HCT116 (cell line): ENCODE measurements around the gene RBX1. TPM values are rescaled to one million over a fixed set of nuclear protein-coding genes. Genes with fewer than 3 reads are reported as not detected.

ENCODE experiments used
- ATAC-seq: fragments of 200-7000 bp; cut with Tn5 transposase; 2 replicates; pipeline ENCODE4 v1.9.1; 2020; ENCODE audit warnings: mild to moderate bottlenecking, moderate library complexity
- BruUV-seq: library from RNA; stranded (reverse); fragments of 400-500 nt; replicated peaks from 2 replicates; lab custom pipeline; 2021; lab: Mats Ljungman, UMichigan
- CTCF ChIA-PET: fragments of 300-600 bp; sonication (Branson Sonifier 250); formaldehyde crosslinking; loops from one replicate; lab custom pipeline; 2021; ENCODE audit warnings: antibody characterized with exemption; lab: Charles Lee
- POLR2A ChIA-PET: fragments of 300-600, 350-600 bp; sonication (Branson Sonifier 250); formaldehyde crosslinking; loops from one replicate; lab custom pipeline; 2021; ENCODE audit warnings: antibody characterized with exemption; lab: Charles Lee
- RAD21 ChIA-PET, 2 experiments: fragments of 300-600 bp; sonication (Branson Sonifier 250); formaldehyde crosslinking; loops; one replicate each; lab custom pipeline; 2023; ENCODE audit warnings: low total read pairs in 2 of 2; ENCODE audit not compliant: uncharacterized antibody in 2 of 2, unreplicated experiment in 2 of 2, low non-redundant PET in 1 of 2; lab: Charles Lee
- DNase-seq: peaks from one replicate; pipeline ENCODE4 v3.0.0-alpha.2; 2010; ENCODE audit warnings: low read depth, low spot score
- H2AFZ ChIP-seq: fragments of 200-600 bp; shearing (Covaris generic), sonication (generic); 2 replicates; pipeline ENCODE4 v1.6.1; 2017; ENCODE audit warnings: low read depth, mixed run types, mixed read lengths, antibody characterized with exemption, low read length; ENCODE audit not compliant: poor library complexity, severe bottlenecking
- H3K27ac ChIP-seq: 2 replicates; pipeline ENCODE4 v1.5.1; 2012; ENCODE audit warnings: low read depth, low read length
- H3K27me3 ChIP-seq: fragments of 200-600 bp; sonication (generic); 2 replicates; pipeline ENCODE4 v1.6.1; 2016; ENCODE audit warnings: mixed run types, low read length, mixed read lengths; ENCODE audit not compliant: insufficient read depth
- H3K36me3 ChIP-seq, 2 experiments: fragments of 200-500 bp in 1 of 2; fragments of 200-600 bp in 1 of 2; sonication (Bioruptor generic) in 1 of 2; sonication (generic) in 1 of 2; 2 replicates each; pipeline versions ENCODE4 v1.5.1 to v1.6.1; 2014 to 2016; ENCODE audit warnings: low read length in 2 of 2, inconsistent platforms in 1 of 2, mixed read lengths in 1 of 2, mixed run types in 1 of 2; ENCODE audit not compliant: insufficient read depth in 2 of 2, control insufficient read depth in 1 of 2
- H3K4me1 ChIP-seq, 2 experiments: fragments of 200-600 bp in 1 of 2; sonication (generic) in 1 of 2; 2 replicates each; pipeline versions ENCODE4 v1.5.1 to v1.6.1; 2012 to 2017; ENCODE audit warnings: low read length in 2 of 2, inconsistent platforms in 1 of 2, mild to moderate bottlenecking in 1 of 2, mixed read lengths in 1 of 2, mixed run types in 1 of 2, moderate library complexity in 1 of 2; ENCODE audit not compliant: insufficient read depth in 2 of 2, control insufficient read depth in 1 of 2
- H3K4me2 ChIP-seq: fragments of 200-600 bp; sonication (generic); 2 replicates; pipeline ENCODE4 v1.6.1; 2017; ENCODE audit warnings: mixed run types, low read length, mixed read lengths
- H3K4me3 ChIP-seq, 2 experiments: fragments of 200-600 bp in 1 of 2; sonication (generic) in 1 of 2; replicated peaks in 1 of 2; 2 replicates each; pipeline ENCODE4 v1.5.1; 2011 to 2016; ENCODE audit warnings: low read length in 2 of 2, control low read depth in 1 of 2, low read depth in 1 of 2, mild to moderate bottlenecking in 1 of 2, mixed read lengths in 1 of 2, mixed run types in 1 of 2
- H3K79me2 ChIP-seq: fragments of 200-600 bp; sonication (generic); 2 replicates; pipeline ENCODE4 v1.6.1; 2017; ENCODE audit warnings: mild to moderate bottlenecking, mixed run types, low read length, moderate library complexity, mixed read lengths; ENCODE audit not compliant: insufficient read depth
- H3K9ac ChIP-seq: fragments of 200-600 bp; sonication (generic); 2 replicates; pipeline ENCODE4 v1.6.1; 2016; ENCODE audit warnings: low read length, mixed read lengths
- H3K9me2 ChIP-seq: fragments of 200-600 bp; sonication (generic), shearing (Covaris generic); 2 replicates; pipeline ENCODE4 v1.6.1; 2017; ENCODE audit warnings: mixed run types, mild to moderate bottlenecking, moderate library complexity; ENCODE audit not compliant: insufficient read depth
- H3K9me3 ChIP-seq, 2 experiments: fragments of 200-500 bp in 1 of 2; fragments of 200-600 bp in 1 of 2; sonication (Bioruptor generic) in 1 of 2; sonication (generic) in 1 of 2; 2 replicates each; pipeline ENCODE4 v1.6.1; 2014 to 2017; ENCODE audit warnings: low read length in 2 of 2, mixed read lengths in 2 of 2, inconsistent platforms in 1 of 2, low read depth in 1 of 2, mild to moderate bottlenecking in 1 of 2, mixed run types in 1 of 2, moderate library complexity in 1 of 2; ENCODE audit not compliant: control insufficient read depth in 1 of 2, insufficient read depth in 1 of 2
- H4K20me1 ChIP-seq: fragments of 200-600 bp; sonication (generic), shearing (Covaris generic); 2 replicates; pipeline ENCODE4 v1.6.1; 2017; ENCODE audit warnings: mixed run types, mild to moderate bottlenecking, moderate library complexity; ENCODE audit not compliant: insufficient read depth
- CBX3 ChIP-seq: IDR thresholded peaks from 2 replicates; pipeline ENCODE4 v1.6.1; 2012; ENCODE audit warnings: low read depth
- CTCF ChIP-seq, 3 experiments: fragments of 200-600 bp in 1 of 3; sonication (generic) in 1 of 3; IDR thresholded peaks in 2 of 3; conservative IDR thresholded peaks in 1 of 3; 2 replicates each; pipeline ENCODE4 v1.5.1; 2012 to 2017; ENCODE audit warnings: low read depth in 2 of 3, low read length in 2 of 3, antibody characterized with exemption in 1 of 3, borderline replicate concordance in 1 of 3, control low read depth in 1 of 3, mild to moderate bottlenecking in 1 of 3, mixed read lengths in 1 of 3, mixed run types in 1 of 3, moderate library complexity in 1 of 3; ENCODE audit not compliant: insufficient read depth in 1 of 3
- EGR1 ChIP-seq: IDR thresholded peaks from 2 replicates; pipeline ENCODE4 v1.6.1; 2012; ENCODE audit warnings: low read depth
- ELF1 ChIP-seq: IDR thresholded peaks from 2 replicates; pipeline ENCODE4 v1.6.1; 2012; ENCODE audit warnings: low read depth, borderline replicate concordance
- EZH2 ChIP-seq: fragments of 200-600 bp; sonication (generic); IDR thresholded peaks from 2 replicates; pipeline ENCODE4 v1.6.1; 2017; ENCODE audit warnings: antibody characterized with exemption, mixed run types
- EZH2phosphoT487 ChIP-seq: fragments of 200-600 bp; IDR thresholded peaks from 2 replicates; pipeline ENCODE4 v1.6.1; 2018; ENCODE audit warnings: antibody characterized with exemption, borderline replicate concordance
- FOSL1 ChIP-seq: IDR thresholded peaks from 2 replicates; pipeline ENCODE4 v1.6.1; 2012; ENCODE audit warnings: low read depth
- MAX ChIP-seq: IDR thresholded peaks from 2 replicates; pipeline ENCODE4 v1.6.1; 2012
- POLR2A ChIP-seq: IDR thresholded peaks from 2 replicates; pipeline ENCODE4 v1.7.0; 2011; ENCODE audit warnings: borderline replicate concordance; ENCODE audit not compliant: insufficient read depth, insufficient read length; ENCODE audit errors: extremely low read depth
- RAD21 ChIP-seq: IDR thresholded peaks from 2 replicates; pipeline ENCODE4 v1.6.1; 2012; ENCODE audit warnings: low read depth, mild to moderate bottlenecking
- REST ChIP-seq: IDR thresholded peaks from 2 replicates; pipeline ENCODE4 v1.6.1; 2012; ENCODE audit warnings: low read depth
- SIN3A ChIP-seq: IDR thresholded peaks from 2 replicates; pipeline ENCODE4 v1.6.1; 2012; ENCODE audit warnings: low read depth
- SRF ChIP-seq: IDR thresholded peaks from 2 replicates; pipeline ENCODE4 v1.6.1; 2012; ENCODE audit warnings: low read depth
- YY1 ChIP-seq: IDR thresholded peaks from 2 replicates; pipeline ENCODE4 v1.6.1; 2011; ENCODE audit warnings: low read length, low read depth, moderate library complexity, mild to moderate bottlenecking; ENCODE audit not compliant: insufficient replicate concordance; ENCODE audit errors: extremely low read depth
- ZFX ChIP-seq: fragments of 450-650 bp; IDR thresholded peaks from 2 replicates; pipeline ENCODE4 v1.6.1; 2017
- ZNF274 ChIP-seq: fragments of 200-500 bp; sonication (Bioruptor generic); IDR thresholded peaks from 2 replicates; pipeline ENCODE4 v1.6.1; 2014; ENCODE audit warnings: mild to moderate bottlenecking, low read depth, low read length, inconsistent platforms
- intact Hi-C: fragments of 100-400 bp; cut with micrococcal nuclease; formaldehyde crosslinking; loops from 2 replicates; pipeline ENCODE4 v1.10.0; 2022
- total RNA-seq: library from RNA; stranded (reverse); gene quantifications from one replicate; pipeline ENCODE4 v1.2.1, GENCODE V29; 2021; ENCODE audit not compliant: unreplicated experiment

The RBX1 gene
- total RNA-seq, 1 experiment from 2014 or later = 51.2 TPM

GRCh38 chr22:40954113-40954512, 2.9 kb downstream of the RBX1 start (continued):
- no peak for TF ChIP-seq SIN3A

- no peaks in the 10 kb centered on the region for H3K9me2 ChIP-seq
- no peak overlapping the region for H3K4me3 ChIP-seq
- CTCF ChIA-PET = no interaction called here
- DNase-seq = no peak
- ATAC-seq = no peak
- peaks cover 3% of the 10 kb centered on the region; the same call in 1 of the 2 replicates for H4K20me1 ChIP-seq
- no peak overlapping the region for H3K27ac ChIP-seq
- H3K79me2 ChIP-seq = peaks cover 85% of the 10 kb centered on the region
- H3K27me3 ChIP-seq = no peaks in the 10 kb centered on the region
- intact Hi-C loops = no loop called here
- RAD21 ChIA-PET = no interaction called here
- no peak overlapping the region for H3K9ac ChIP-seq
- no peak overlapping the region for H3K4me2 ChIP-seq
- POLR2A ChIA-PET = no interaction called here
- TF ChIP-seq FOSL1 (no peak), EGR1 (no peak), ZNF274 (no peak), SRF (no peak), REST (no peak), ZFX (no peak), ELF1 (no peak), YY1 (no peak), EZH2 (no peak), EZH2phosphoT487 (no peak), POLR2A (no peak), MAX (no peak), CBX3 (no peak), CTCF (IDR thresholded peaks at IDR 0.05 in 2 of 3, conservative IDR thresholded peaks at IDR 0.05 in 1 of 3; ENCODE audit: borderline replicate concordance in 1 of 3, insufficient read depth in 1 of 3, low read depth in 2 of 3, low read length in 2 of 3) (no peak), SIN3A (no peak), RAD21 (no peak)
- H3K36me3 ChIP-seq = peaks cover 25 to 35% of the 10 kb centered on the region in 2 experiments
- H2AFZ ChIP-seq = no peak overlapping the region
- H3K4me1 ChIP-seq = peaks cover 0 to 11% of the 10 kb centered on the region in 2 experiments; a peak in 2 of 4 replicates
- H3K9me3 ChIP-seq = no peaks in the 10 kb centered on the region
- BruUV-seq = no TSS peak
Measured at GRCh38 chr22:40955571-40955970, 4.4 kb downstream of the RBX1 start.
